CD4-positive, alpha-beta T cell treated with Interleukin-10 for 1 hour (primary cell): Measurements from ENCODE around the gene GPR35.
"Not testable (repeated sequence)": the region's sequence is repeated elsewhere in the genome, so short reads cannot be mapped to it uniquely, and the experiment has no call there.

Experiments used
- DNase-seq: peaks from one replicate; pipeline ENCODE4 v3.0.0-alpha.2; 2020

GPR35 gene

GRCh38 chr2:240642061-240642805 lies 17.0 kb downstream of the GPR35 start:
- no peak for DNase-seq

- no peak for DNase-seq
Measured at GRCh38 chr2:240642806-240643092, 17.5 kb downstream of the GPR35 start.

GRCh38 chr2:240643093-240643810 lies 18.0 kb downstream of the GPR35 start:
- DNase-seq: no peak

- no peak for DNase-seq
Measured at GRCh38 chr2:240643811-240644150, 18.5 kb downstream of the GPR35 start.

GRCh38 chr2:240644171-240644651 lies 18.9 kb downstream of the GPR35 start:
- DNase-seq: no peak

GRCh38 chr2:240644859-240645301 lies 19.6 kb downstream of the GPR35 start:
- no peak for DNase-seq

- DNase-seq: no peak
Measured at GRCh38 chr2:240645346-240645745, 20.1 kb downstream of the GPR35 start.

- no peak for DNase-seq
Measured at GRCh38 chr2:240645801-240646175, 20.5 kb downstream of the GPR35 start.

- peak; percentile 73 for DNase-seq
Measured at GRCh38 chr2:240646176-240646899, 21.1 kb downstream of the GPR35 start.

GRCh38 chr2:240646900-240647502 lies 21.7 kb downstream of the GPR35 start:
- no peak for DNase-seq

GRCh38 chr2:240647503-240648154 lies 22.3 kb downstream of the GPR35 start:
- DNase-seq: no peak

- DNase-seq: no peak
Measured at GRCh38 chr2:240648155-240648649, 22.9 kb downstream of the GPR35 start.

GRCh38 chr2:240648650-240649275 lies 23.5 kb downstream of the GPR35 start:
- no peak for DNase-seq

GRCh38 chr2:240649331-240649730 lies 24.1 kb downstream of the GPR35 start:
- no peak for DNase-seq

GRCh38 chr2:240650254-240650965 lies 25.1 kb downstream of the GPR35 start:
- DNase-seq: no peak

- DNase-seq: no peak
Measured at GRCh38 chr2:240651185-240651584, 25.9 kb downstream of the GPR35 start.

GRCh38 chr2:240655931-240656886 lies 30.9 kb downstream of the GPR35 start:
- DNase-seq: peak; percentile 18

GRCh38 chr2:240659883-240660282 lies 34.6 kb downstream of the GPR35 start:
- not testable (repeated sequence) for DNase-seq

- DNase-seq: no peak
Measured at GRCh38 chr2:240662681-240663080, 37.4 kb downstream of the GPR35 start.

- no peak for DNase-seq
Measured at GRCh38 chr2:240663546-240664190, 38.4 kb downstream of the GPR35 start.
